ENCODE data around the gene TOMM70. TPM values are rescaled to one million over a fixed set of nuclear protein-coding genes. Genes with fewer than 3 reads are reported as not detected.

Gene TOMM70
- polyA plus RNA-seq, 1 donor from 2014 or later, result 110 TPM

GRCh38 chr3:100402891-100403290, 2.0 kb upstream of the TOMM70 start:
- H3K4me2 ChIP-seq (ENCODE audit: low read length), result peak overlapping the region; percentile 66
- peak overlapping the region; percentile 86 for H3K4me3 ChIP-seq (ENCODE audit: low read length)
- H3K27ac ChIP-seq (ENCODE audit: low read length), result peak overlapping the region; percentile 83
- H2AFZ ChIP-seq (ENCODE audit: low read depth, low read length), result no peak overlapping the region
- H3K9me3 ChIP-seq (ENCODE audit: low read length), result no peaks in the 10 kb centered on the region
- peaks cover 4% of the 10 kb centered on the region for H3F3A ChIP-seq (ENCODE audit: insufficient read depth, low read length, poor library complexity, severe bottlenecking)
- no peak overlapping the region for H3K9ac ChIP-seq (ENCODE audit: low read length)
- H3K27me3 ChIP-seq (ENCODE audit: insufficient read depth, low read depth, low read length), result no peaks in the 10 kb centered on the region
- no peaks in the 10 kb centered on the region for H3K9me2 ChIP-seq (ENCODE audit: insufficient read depth, low read length)
- H3K79me2 ChIP-seq (replicated peaks; ENCODE audit: insufficient read depth, low read length), result peaks cover 51% of the 10 kb centered on the region
- TF ChIP-seq RAD21 (conservative IDR thresholded peaks at IDR 0.05) (no peak), EP300 (conservative IDR thresholded peaks at IDR 0.05; ENCODE audit: poor library complexity, severe bottlenecking) (no peak), REST (IDR thresholded peaks at IDR 0.05; ENCODE audit: borderline replicate concordance) (no peak)
- no peaks in the 10 kb centered on the region for H3K36me3 ChIP-seq (ENCODE audit: insufficient read depth, low read length)
- H4K20me1 ChIP-seq (ENCODE audit: insufficient read depth), result no peaks in the 10 kb centered on the region

GRCh38 chr3:100402256-100402655, 1.4 kb upstream of the TOMM70 start:
- Histone ChIP-seq H2AFZ (ENCODE audit: low read depth, low read length) (peak overlapping the region; percentile 53), H3K79me2 (replicated peaks; ENCODE audit: insufficient read depth, low read length) (peaks cover 49% of the 10 kb centered on the region), H3K36me3 (ENCODE audit: insufficient read depth, low read length) (no peaks in the 10 kb centered on the region), H4K20me1 (ENCODE audit: insufficient read depth) (no peaks in the 10 kb centered on the region), H3K27ac (ENCODE audit: low read length) (peak overlapping the region; percentile 83), H3K27me3 (ENCODE audit: insufficient read depth, low read depth, low read length) (no peaks in the 10 kb centered on the region), H3K9me3 (ENCODE audit: low read length) (no peaks in the 10 kb centered on the region), H3K4me3 (ENCODE audit: low read length) (peak overlapping the region; percentile 86), H3F3A (ENCODE audit: insufficient read depth, low read length, poor library complexity, severe bottlenecking) (peaks cover 4% of the 10 kb centered on the region), H3K9me2 (ENCODE audit: insufficient read depth, low read length) (no peaks in the 10 kb centered on the region), H3K4me2 (ENCODE audit: low read length) (peak overlapping the region; percentile 66), H3K9ac (ENCODE audit: low read length) (peak overlapping the region; percentile 78)
- TF ChIP-seq EZH2 (IDR thresholded peaks at IDR 0.05; ENCODE audit: borderline replicate concordance, insufficient read depth, low read length, poor library complexity, severe bottlenecking) (no peak), POLR2AphosphoS5 (IDR thresholded peaks at IDR 0.05) (no peak), SMC3 (conservative IDR thresholded peaks at IDR 0.05; ENCODE audit: poor library complexity) (no peak), RAD21 (conservative IDR thresholded peaks at IDR 0.05) (no peak), EP300 (conservative IDR thresholded peaks at IDR 0.05; ENCODE audit: poor library complexity, severe bottlenecking) (no peak)

- no peaks in the 10 kb centered on the region for H3K9me3 ChIP-seq (ENCODE audit: low read length)
- H3K4me3 ChIP-seq (ENCODE audit: low read length), result peak overlapping the region; percentile 86
- peaks cover 4% of the 10 kb centered on the region for H3F3A ChIP-seq (ENCODE audit: insufficient read depth, low read length, poor library complexity, severe bottlenecking)
- H3K27ac ChIP-seq (ENCODE audit: low read length), result peak overlapping the region; percentile 83
- H3K9me2 ChIP-seq (ENCODE audit: insufficient read depth, low read length), result no peaks in the 10 kb centered on the region
- H4K20me1 ChIP-seq (ENCODE audit: insufficient read depth), result no peaks in the 10 kb centered on the region
- H2AFZ ChIP-seq (ENCODE audit: low read depth, low read length), result peak overlapping the region; percentile 53
- peak overlapping the region; percentile 66 for H3K4me2 ChIP-seq (ENCODE audit: low read length)
- TF ChIP-seq MXI1 (conservative IDR thresholded peaks at IDR 0.05; ENCODE audit: poor library complexity, severe bottlenecking) (no peak), EP300 (conservative IDR thresholded peaks at IDR 0.05; ENCODE audit: poor library complexity, severe bottlenecking) (no peak), EZH2 (IDR thresholded peaks at IDR 0.05; ENCODE audit: borderline replicate concordance, insufficient read depth, low read length, poor library complexity, severe bottlenecking) (no peak), REST (IDR thresholded peaks at IDR 0.05; ENCODE audit: borderline replicate concordance) (no peak), CTCF (IDR thresholded peaks at IDR 0.05; ENCODE audit: poor library complexity, severe bottlenecking) (no peak), SMC3 (conservative IDR thresholded peaks at IDR 0.05; ENCODE audit: poor library complexity) (no peak), POLR2AphosphoS5 (IDR thresholded peaks at IDR 0.05) (no peak), TAF1 (IDR thresholded peaks at IDR 0.05; ENCODE audit: low read depth) (no peak), RAD21 (conservative IDR thresholded peaks at IDR 0.05) (peak; percentile 16)
- peak overlapping the region; percentile 78 for H3K9ac ChIP-seq (ENCODE audit: low read length)
- H3K79me2 ChIP-seq (replicated peaks; ENCODE audit: insufficient read depth, low read length), result peaks cover 55% of the 10 kb centered on the region
- no peaks in the 10 kb centered on the region for H3K27me3 ChIP-seq (ENCODE audit: insufficient read depth, low read depth, low read length)
- H3K36me3 ChIP-seq (ENCODE audit: insufficient read depth, low read length), result no peaks in the 10 kb centered on the region
These were observed 769 bp upstream of the TOMM70 start for GRCh38 chr3:100401674-100402041.
